ENCODE data around the gene ATP11A.

DNA sequence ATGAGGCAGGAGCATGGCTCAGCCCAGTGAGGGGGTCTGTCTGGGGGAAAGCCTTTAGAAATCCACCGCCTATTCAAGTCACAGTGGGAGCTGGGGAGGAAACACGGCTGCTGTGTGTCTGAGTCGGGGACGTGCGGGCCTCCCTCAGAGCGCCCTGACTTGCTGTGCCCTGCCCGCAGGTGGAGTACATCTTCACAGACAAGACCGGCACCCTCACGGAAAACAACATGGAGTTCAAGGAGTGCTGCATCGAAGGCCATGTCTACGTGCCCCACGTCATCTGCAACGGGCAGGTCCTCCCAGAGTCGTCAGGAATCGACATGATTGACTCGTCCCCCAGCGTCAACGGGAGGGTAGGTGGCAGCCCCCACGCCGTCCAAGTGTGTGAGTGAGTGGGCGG is 141.4 kb downstream of the ATP11A start:
- TF ChIP-seq EZH2 (IDR thresholded peaks at IDR 0.05; ENCODE audit: insufficient read depth, poor library complexity, severe bottlenecking) (no peak), EZH2phosphoT487 (IDR thresholded peaks at IDR 0.05; ENCODE audit: insufficient read depth, low read depth) (no peak)
